Fibroblast of lung (primary cell): ENCODE data around the gene NHLH1.

Experiments used
- EZH2 ChIP-seq: IDR thresholded peaks from 2 replicates; pipeline ENCODE4 v1.5.1; 2012; ENCODE audit warnings: low read length, control low read depth, mild to moderate bottlenecking; ENCODE audit errors: missing control alignments
- TF ChIP-seq, protein P1 (sequence below), 2 donors: IDR thresholded peaks in 1 of 2; conservative IDR thresholded peaks in 1 of 2; 1 replicate in 1 of 2; 2 replicates in 1 of 2; pipeline ENCODE4 v1.5.1; 2011 to 2012; ENCODE audit warnings: low read length in 2 of 2, control low read depth in 1 of 2, inconsistent platforms in 1 of 2, low read depth in 1 of 2, mild to moderate bottlenecking in 1 of 2

GRCh38 chr1:160362168-160362957 is 4.5 kb upstream of the NHLH1 start:
- TF ChIP-seq, protein P1, sequence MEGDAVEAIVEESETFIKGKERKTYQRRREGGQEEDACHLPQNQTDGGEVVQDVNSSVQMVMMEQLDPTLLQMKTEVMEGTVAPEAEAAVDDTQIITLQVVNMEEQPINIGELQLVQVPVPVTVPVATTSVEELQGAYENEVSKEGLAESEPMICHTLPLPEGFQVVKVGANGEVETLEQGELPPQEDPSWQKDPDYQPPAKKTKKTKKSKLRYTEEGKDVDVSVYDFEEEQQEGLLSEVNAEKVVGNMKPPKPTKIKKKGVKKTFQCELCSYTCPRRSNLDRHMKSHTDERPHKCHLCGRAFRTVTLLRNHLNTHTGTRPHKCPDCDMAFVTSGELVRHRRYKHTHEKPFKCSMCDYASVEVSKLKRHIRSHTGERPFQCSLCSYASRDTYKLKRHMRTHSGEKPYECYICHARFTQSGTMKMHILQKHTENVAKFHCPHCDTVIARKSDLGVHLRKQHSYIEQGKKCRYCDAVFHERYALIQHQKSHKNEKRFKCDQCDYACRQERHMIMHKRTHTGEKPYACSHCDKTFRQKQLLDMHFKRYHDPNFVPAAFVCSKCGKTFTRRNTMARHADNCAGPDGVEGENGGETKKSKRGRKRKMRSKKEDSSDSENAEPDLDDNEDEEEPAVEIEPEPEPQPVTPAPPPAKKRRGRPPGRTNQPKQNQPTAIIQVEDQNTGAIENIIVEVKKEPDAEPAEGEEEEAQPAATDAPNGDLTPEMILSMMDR (conservative IDR thresholded peaks at IDR 0.05 in 1 of 2, IDR thresholded peaks at IDR 0.05 in 1 of 2; ENCODE audit: low read depth in 1 of 2, low read length in 2 of 2) = no peak
- no peak for TF ChIP-seq EZH2
